PFSK-1 (cell line): ENCODE results near the gene NDUFS8.

Source experiments
- POLR2AphosphoS5 ChIP-seq: IDR thresholded peaks from 2 replicates; pipeline ENCODE4 v1.6.1; 2012; ENCODE audit warnings: low read depth, mild to moderate bottlenecking, control low read depth, low read length, moderate library complexity
- SIN3A ChIP-seq: IDR thresholded peaks from 2 replicates; pipeline ENCODE4 v1.6.1; 2012; ENCODE audit warnings: mild to moderate bottlenecking, low read length, moderate library complexity, borderline replicate concordance; ENCODE audit not compliant: insufficient read depth
- TAF1 ChIP-seq: IDR thresholded peaks from 2 replicates; pipeline ENCODE4 v1.6.1; 2012; ENCODE audit warnings: low read length, control low read depth, borderline replicate concordance; ENCODE audit not compliant: insufficient read depth
- TF ChIP-seq, protein P1 (sequence below), 2 experiments: IDR thresholded peaks; 2 replicates each; pipeline versions ENCODE4 v1.6.1 to v1.8.0; 2011 to 2012; ENCODE audit warnings: low read depth in 2 of 2, low read length in 2 of 2, control low read depth in 1 of 2, inconsistent platforms in 1 of 2, mild to moderate bottlenecking in 1 of 2, moderate library complexity in 1 of 2; ENCODE audit not compliant: insufficient read depth in 1 of 2

DNA sequence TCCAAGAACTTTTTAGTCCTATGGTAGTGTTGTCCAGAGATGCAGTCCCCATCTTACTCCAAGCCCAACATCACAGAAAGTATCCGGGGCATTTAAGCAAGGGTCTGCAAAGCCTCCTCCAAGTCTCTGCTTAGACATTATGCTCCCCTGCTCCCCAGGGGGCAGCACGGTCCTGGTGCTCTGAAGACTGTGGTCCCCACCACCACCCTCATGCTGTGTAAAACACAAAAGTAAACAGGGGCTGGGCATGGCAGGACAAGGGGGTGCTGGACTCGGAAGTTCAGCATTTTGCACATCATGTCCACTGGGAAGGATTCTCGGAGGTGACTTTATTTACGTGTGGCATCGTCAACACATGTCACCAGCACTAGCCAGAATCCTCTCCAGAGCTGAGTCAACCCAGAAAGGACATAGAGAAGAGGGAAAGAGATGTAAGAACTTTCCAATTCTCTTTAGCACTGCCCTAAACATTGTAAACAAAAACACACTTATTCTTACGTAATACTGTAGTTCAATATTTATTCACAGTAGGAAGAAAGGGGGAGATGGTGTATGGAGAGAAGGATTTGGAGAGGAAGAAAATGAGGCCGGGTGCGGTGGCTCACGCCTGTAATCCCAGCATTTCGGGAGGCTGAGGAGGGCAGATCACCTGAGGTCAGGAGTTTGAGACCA is 46.0 kb downstream of the NDUFS8 start:
- TF ChIP-seq POLR2AphosphoS5 (no peak), SIN3A (no peak), TAF1 (no peak)
- TF ChIP-seq, protein P1, sequence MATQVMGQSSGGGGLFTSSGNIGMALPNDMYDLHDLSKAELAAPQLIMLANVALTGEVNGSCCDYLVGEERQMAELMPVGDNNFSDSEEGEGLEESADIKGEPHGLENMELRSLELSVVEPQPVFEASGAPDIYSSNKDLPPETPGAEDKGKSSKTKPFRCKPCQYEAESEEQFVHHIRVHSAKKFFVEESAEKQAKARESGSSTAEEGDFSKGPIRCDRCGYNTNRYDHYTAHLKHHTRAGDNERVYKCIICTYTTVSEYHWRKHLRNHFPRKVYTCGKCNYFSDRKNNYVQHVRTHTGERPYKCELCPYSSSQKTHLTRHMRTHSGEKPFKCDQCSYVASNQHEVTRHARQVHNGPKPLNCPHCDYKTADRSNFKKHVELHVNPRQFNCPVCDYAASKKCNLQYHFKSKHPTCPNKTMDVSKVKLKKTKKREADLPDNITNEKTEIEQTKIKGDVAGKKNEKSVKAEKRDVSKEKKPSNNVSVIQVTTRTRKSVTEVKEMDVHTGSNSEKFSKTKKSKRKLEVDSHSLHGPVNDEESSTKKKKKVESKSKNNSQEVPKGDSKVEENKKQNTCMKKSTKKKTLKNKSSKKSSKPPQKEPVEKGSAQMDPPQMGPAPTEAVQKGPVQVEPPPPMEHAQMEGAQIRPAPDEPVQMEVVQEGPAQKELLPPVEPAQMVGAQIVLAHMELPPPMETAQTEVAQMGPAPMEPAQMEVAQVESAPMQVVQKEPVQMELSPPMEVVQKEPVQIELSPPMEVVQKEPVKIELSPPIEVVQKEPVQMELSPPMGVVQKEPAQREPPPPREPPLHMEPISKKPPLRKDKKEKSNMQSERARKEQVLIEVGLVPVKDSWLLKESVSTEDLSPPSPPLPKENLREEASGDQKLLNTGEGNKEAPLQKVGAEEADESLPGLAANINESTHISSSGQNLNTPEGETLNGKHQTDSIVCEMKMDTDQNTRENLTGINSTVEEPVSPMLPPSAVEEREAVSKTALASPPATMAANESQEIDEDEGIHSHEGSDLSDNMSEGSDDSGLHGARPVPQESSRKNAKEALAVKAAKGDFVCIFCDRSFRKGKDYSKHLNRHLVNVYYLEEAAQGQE (IDR thresholded peaks at IDR 0.05; ENCODE audit: insufficient read depth in 1 of 2, low read depth in 2 of 2, low read length in 2 of 2), result no peak
